ENCODE measurements around the gene DES.
"Not testable (repeated sequence)": the region's sequence is repeated elsewhere in the genome, so short reads cannot be mapped to it uniquely, and the experiment has no call there.

DES gene

DNA sequence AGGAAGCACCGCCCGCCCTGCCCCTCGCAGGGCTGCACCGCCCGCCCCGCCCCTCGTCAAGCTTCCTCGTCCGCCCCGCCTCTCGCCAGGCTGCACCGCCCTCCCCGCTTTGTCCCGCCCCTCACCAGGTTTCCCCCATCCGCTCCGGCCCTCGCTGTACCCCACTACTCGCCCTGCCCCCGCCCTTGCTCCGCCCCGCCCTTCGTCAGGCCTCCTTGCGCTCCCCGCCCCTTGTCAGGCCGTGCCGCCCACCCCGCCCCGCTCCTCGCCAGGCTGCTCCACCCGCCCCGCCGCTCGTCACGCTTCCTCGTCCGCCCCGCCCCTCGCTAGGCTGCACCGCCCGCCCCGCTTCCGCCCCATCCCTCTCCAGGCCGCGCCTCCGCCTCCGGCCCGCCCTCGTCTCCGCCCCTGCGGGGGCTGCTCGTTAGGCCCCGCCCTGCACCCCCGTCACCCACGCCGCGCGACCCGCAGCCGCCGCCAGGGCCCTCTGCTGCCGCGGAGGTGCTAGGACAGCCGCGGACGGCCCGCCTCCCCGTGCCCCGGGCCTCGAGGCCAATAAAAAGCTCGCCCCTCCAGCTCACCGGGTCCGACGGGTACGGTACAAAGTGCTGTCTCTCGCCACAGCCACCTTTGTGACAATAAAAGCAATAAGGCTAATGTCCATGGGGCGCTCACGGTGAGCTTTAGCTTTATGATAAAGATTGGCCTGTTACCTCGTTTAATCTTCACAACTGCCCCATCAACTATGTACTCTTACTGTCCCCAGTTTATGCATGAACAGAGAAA, 29.9 kb upstream of the DES start:
- DNase-seq (ENCODE audit: low read depth) = peak; percentile 82
- TF ChIP-seq, protein P1, sequence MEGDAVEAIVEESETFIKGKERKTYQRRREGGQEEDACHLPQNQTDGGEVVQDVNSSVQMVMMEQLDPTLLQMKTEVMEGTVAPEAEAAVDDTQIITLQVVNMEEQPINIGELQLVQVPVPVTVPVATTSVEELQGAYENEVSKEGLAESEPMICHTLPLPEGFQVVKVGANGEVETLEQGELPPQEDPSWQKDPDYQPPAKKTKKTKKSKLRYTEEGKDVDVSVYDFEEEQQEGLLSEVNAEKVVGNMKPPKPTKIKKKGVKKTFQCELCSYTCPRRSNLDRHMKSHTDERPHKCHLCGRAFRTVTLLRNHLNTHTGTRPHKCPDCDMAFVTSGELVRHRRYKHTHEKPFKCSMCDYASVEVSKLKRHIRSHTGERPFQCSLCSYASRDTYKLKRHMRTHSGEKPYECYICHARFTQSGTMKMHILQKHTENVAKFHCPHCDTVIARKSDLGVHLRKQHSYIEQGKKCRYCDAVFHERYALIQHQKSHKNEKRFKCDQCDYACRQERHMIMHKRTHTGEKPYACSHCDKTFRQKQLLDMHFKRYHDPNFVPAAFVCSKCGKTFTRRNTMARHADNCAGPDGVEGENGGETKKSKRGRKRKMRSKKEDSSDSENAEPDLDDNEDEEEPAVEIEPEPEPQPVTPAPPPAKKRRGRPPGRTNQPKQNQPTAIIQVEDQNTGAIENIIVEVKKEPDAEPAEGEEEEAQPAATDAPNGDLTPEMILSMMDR (IDR thresholded peaks at IDR 0.05; ENCODE audit: control insufficient read depth, insufficient read depth, low read depth, low read length, missing control alignments) = peak; percentile 43

GRCh38 chr2:219388907-219389156, 29.3 kb upstream of the DES start:
- no peak overlapping the region; the same call in 1 of the 2 replicates for H3K4me3 ChIP-seq (ENCODE audit: control insufficient read depth, low read depth, low read length)
- no peak for DNase-seq (ENCODE audit: low read depth)
- TF ChIP-seq, protein P1 (IDR thresholded peaks at IDR 0.05; ENCODE audit: control insufficient read depth, insufficient read depth, low read depth, low read length, missing control alignments) = no peak

More for the DNA sequence above, 29.9 kb upstream of the DES start:
- H3K4me3 ChIP-seq (ENCODE audit: control insufficient read depth, low read depth, low read length) = peak overlapping the region; percentile 42

DNA sequence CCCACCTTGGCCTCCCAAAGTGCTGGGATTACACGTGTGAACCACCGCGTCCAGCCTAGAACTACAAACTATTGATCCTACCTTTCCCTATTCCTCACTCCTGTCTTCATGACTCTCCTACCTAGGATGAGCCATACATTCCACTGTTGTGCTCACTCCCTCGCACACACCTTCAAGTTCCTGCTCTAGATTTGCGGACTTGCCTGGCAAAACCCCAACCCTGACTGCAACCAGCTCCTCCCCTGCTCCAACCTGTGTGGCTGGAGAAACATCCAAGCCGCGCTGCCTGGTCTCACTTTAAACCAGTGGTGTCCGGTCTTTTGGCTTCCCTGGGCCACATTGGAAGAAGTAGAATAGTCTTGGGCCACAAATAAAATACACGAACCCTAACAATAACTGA, 25.4 kb upstream of the DES start:
- no peak for DNase-seq (ENCODE audit: low read depth)
- no peak overlapping the region for H3K4me3 ChIP-seq (ENCODE audit: control insufficient read depth, low read depth, low read length)
- TF ChIP-seq, protein P1 (IDR thresholded peaks at IDR 0.05; ENCODE audit: control insufficient read depth, insufficient read depth, low read depth, low read length, missing control alignments) = no peak

DNA sequence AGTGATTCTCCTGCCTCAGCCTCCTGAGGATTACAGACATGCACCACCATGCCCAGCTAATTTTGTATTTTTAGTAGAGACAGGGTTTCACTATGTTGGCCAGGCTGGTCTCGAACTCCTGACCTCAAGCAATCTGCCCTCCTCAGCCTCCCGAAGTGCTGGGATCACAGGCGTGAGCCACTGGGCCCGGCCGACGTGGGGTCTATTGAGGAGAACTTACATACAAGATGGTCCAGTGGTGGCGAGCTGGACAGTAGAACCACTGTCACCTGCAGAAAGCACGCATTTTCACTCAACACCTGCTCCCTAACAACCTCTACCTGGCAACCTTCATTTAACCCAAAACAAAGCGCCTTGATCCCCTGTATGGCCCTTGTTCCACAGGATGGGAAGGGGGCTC, 23.1 kb upstream of the DES start:
- not testable (repeated sequence) for H3K4me3 ChIP-seq (ENCODE audit: control insufficient read depth, low read depth, low read length); DNase-seq (ENCODE audit: low read depth)

DNA sequence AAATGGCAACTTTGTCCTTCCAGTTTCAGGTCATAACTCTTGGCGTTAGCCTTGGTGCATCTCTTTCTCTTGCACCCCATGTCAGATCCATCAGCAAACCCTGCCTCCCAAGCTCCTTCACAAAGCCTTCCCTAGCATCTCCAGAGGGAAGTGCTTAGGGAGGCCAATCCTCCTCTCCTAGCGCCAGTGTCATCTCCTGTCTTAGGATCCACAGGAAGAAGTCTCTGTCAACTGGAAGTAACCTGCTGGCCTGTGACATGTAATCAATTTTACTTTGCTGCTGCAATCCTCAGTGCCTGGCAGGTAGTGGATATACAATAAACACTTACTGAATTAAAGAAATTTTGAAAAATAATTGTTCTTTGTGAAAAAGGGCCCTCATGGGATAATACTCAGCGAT, 22.6 kb upstream of the DES start:
- TF ChIP-seq, protein P1 (IDR thresholded peaks at IDR 0.05; ENCODE audit: control insufficient read depth, insufficient read depth, low read depth, low read length, missing control alignments) = no peak
- H3K4me3 ChIP-seq (ENCODE audit: control insufficient read depth, low read depth, low read length) = no peak overlapping the region
- no peak for DNase-seq (ENCODE audit: low read depth)

GRCh38 chr2:219396863-219397457, 21.2 kb upstream of the DES start:
- no peak for DNase-seq (ENCODE audit: low read depth)
- no peak overlapping the region for H3K4me3 ChIP-seq (ENCODE audit: control insufficient read depth, low read depth, low read length)

More at GRCh38 chr2:219396863-219397457, 21.2 kb upstream of the DES start:
- TF ChIP-seq, protein P1 (IDR thresholded peaks at IDR 0.05; ENCODE audit: control insufficient read depth, insufficient read depth, low read depth, low read length, missing control alignments) = no peak

Data from AG09309 (cell line).